HepG2 (cell line): ENCODE results near the gene DPM2. TPM values are rescaled to one million over a fixed set of nuclear protein-coding genes. Genes with fewer than 3 reads are reported as not detected.

Source experiments
- AGO2 ChIP-seq: fragments of 200-400 bp; formaldehyde crosslinking; optimal IDR thresholded peaks from 2 replicates; pipeline ENCODE3; 2017; ENCODE audit warnings: mild to moderate bottlenecking, low read depth, low read length, moderate library complexity
- ARID2 ChIP-seq: sonication (generic); formaldehyde crosslinking; IDR thresholded peaks from 2 replicates; pipeline ENCODE4 v1.8.1; 2022; ENCODE audit warnings: mild to moderate bottlenecking, missing genetic modification reagents, borderline replicate concordance
- CBX1 ChIP-seq: IDR thresholded peaks from one replicate; pipeline ENCODE4 v1.6.1; 2016; ENCODE audit warnings: antibody characterized with exemption, low read depth
- E2F2 ChIP-seq: sonication (generic); formaldehyde crosslinking; IDR thresholded peaks from 2 replicates; pipeline ENCODE4 v1.4.0; 2020; ENCODE audit warnings: missing genetic modification reagents, borderline replicate concordance
- E2F5 ChIP-seq: sonication (generic); formaldehyde crosslinking; conservative IDR thresholded peaks from 2 replicates; pipeline ENCODE4 v1.4.0; 2020; ENCODE audit warnings: missing genetic modification reagents
- FOXA1 ChIP-seq, 2 experiments: fragments of 450-650 bp in 1 of 2; sonication (generic) in 1 of 2; formaldehyde crosslinking in 1 of 2; IDR thresholded peaks; 2 replicates each; pipeline versions ENCODE4 v1.4.0 to v1.6.1; 2016 to 2020; ENCODE audit warnings: missing genetic modification reagents in 1 of 2
- FOXA3 ChIP-seq: IDR thresholded peaks from 2 replicates; pipeline ENCODE4 v1.6.1; 2016; ENCODE audit warnings: missing genetic modification reagents, missing compliant biosample characterization
- HOXD1 ChIP-seq: sonication (generic); formaldehyde crosslinking; IDR thresholded peaks from 2 replicates; pipeline ENCODE4 v1.5.0; 2020; ENCODE audit warnings: missing genetic modification reagents
- JUND ChIP-seq: sonication (generic); formaldehyde crosslinking; IDR thresholded peaks from 2 replicates; pipeline ENCODE4 v1.8.0; 2022; ENCODE audit warnings: mild to moderate bottlenecking, missing genetic modification reagents
- KAT2B ChIP-seq: fragments of 150-350 bp; IDR thresholded peaks from 2 replicates; pipeline ENCODE4 v1.6.1; 2014; ENCODE audit warnings: low read depth, low read length, borderline replicate concordance
- KLF16 ChIP-seq, 2 experiments: sonication (generic) in 1 of 2; formaldehyde crosslinking in 1 of 2; IDR thresholded peaks; 2 replicates each; pipeline versions ENCODE4 v1.6.1 to v1.8.0; 2016 to 2023; ENCODE audit warnings: missing genetic modification reagents in 2 of 2, missing compliant biosample characterization in 1 of 2
- MAFK ChIP-seq, 2 experiments: IDR thresholded peaks in 1 of 2; conservative IDR thresholded peaks in 1 of 2; 2 replicates each; pipeline ENCODE4 v1.6.1; 2011; ENCODE audit warnings: improper control_type of control experiment in 2 of 2, low read length in 2 of 2
- PHF21A ChIP-seq: sonication (generic); formaldehyde crosslinking; IDR thresholded peaks from 2 replicates; pipeline ENCODE4 v1.5.0; 2020; ENCODE audit warnings: mild to moderate bottlenecking, missing genetic modification reagents
- TCF7L2 ChIP-seq: IDR thresholded peaks from 2 replicates; pipeline ENCODE4 v1.6.1; 2011; ENCODE audit warnings: mild to moderate bottlenecking, low read depth, low read length, moderate library complexity
- ZNF18 ChIP-seq: sonication (generic); formaldehyde crosslinking; IDR thresholded peaks from 2 replicates; pipeline ENCODE4 v1.8.0; 2022; ENCODE audit warnings: mild to moderate bottlenecking, missing genetic modification reagents; ENCODE audit not compliant: insufficient replicate concordance
- ZNF446 ChIP-seq: sonication (generic); formaldehyde crosslinking; IDR thresholded peaks from 2 replicates; pipeline ENCODE4 v1.5.0; 2020; ENCODE audit warnings: mild to moderate bottlenecking, missing genetic modification reagents
- ZNF616 ChIP-seq: sonication (generic); formaldehyde crosslinking; IDR thresholded peaks from 2 replicates; pipeline ENCODE4 v1.5.0; 2020; ENCODE audit warnings: low read depth, mild to moderate bottlenecking, missing genetic modification reagents
- ZNF672 ChIP-seq: sonication (generic); formaldehyde crosslinking; IDR thresholded peaks from 2 replicates; pipeline ENCODE4 v1.8.1; 2022; ENCODE audit warnings: missing genetic modification reagents
- ZNF777 ChIP-seq: sonication (generic); formaldehyde crosslinking; IDR thresholded peaks from 2 replicates; pipeline ENCODE4 v1.4.0; 2020; ENCODE audit warnings: missing genetic modification reagents
- ZNF83 ChIP-seq: sonication (generic); formaldehyde crosslinking; IDR thresholded peaks from 2 replicates; pipeline ENCODE4 v1.4.0; 2020; ENCODE audit warnings: missing genetic modification reagents, mild to moderate bottlenecking, borderline replicate concordance
- ZSCAN22 ChIP-seq: sonication (generic); formaldehyde crosslinking; IDR thresholded peaks from 2 replicates; pipeline ENCODE4 v1.4.0; 2020; ENCODE audit warnings: mild to moderate bottlenecking, missing genetic modification reagents
- ZXDC ChIP-seq: sonication (generic); formaldehyde crosslinking; IDR thresholded peaks from 2 replicates; pipeline ENCODE4 v1.5.0; 2020; ENCODE audit warnings: mild to moderate bottlenecking, missing genetic modification reagents
- polyA plus RNA-seq, 8 experiments: library from polyadenylated mRNA; depleted of rRNA in 3 of 8; stranded (reverse) in 7 of 8; unstranded in 1 of 8; fragments of >200 nt; fragmentation: Illumina TruSeq in 4 of 8; extraction: Trizol in 4 of 8; gene quantifications; 2 replicates each; pipeline versions ENCODE4 v1.2.1 to v1.2.3, GENCODE V29; 2011 to 2016; ENCODE audit warnings: low read depth in 4 of 8, missing spikeins in 1 of 8, mixed read lengths in 1 of 8; ENCODE audit not compliant: insufficient read depth in 1 of 8
- total RNA-seq, 5 experiments: library from RNA; depleted of rRNA; stranded (reverse); fragments of >200 nt; fragmentation: Illumina TruSeq; extraction: Trizol; gene quantifications; 2 replicates each; pipeline ENCODE4 v1.2.3, GENCODE V29; 2016; ENCODE audit warnings: low read depth in 1 of 5

DPM2 gene
- total and polyA plus RNA-seq, 2 of the 13 experiments (the other 11 are each of a cell fraction or from before 2014, with no cell fraction given) = 24.8 to 35.3 TPM

- TF ChIP-seq ZXDC (CRISPR knock-in tag) = no peak
- TF ChIP-seq ZNF18 (CRISPR knock-in tag) = no peak
- no peak for TF ChIP-seq ZNF446 (CRISPR knock-in tag)
- TF ChIP-seq JUND (CRISPR knock-in tag) = peak; percentile 100
- no peak for TF ChIP-seq ZNF777
- no peak for TF ChIP-seq MAFK (conservative IDR thresholded peaks at IDR 0.05 in 1 of 2, IDR thresholded peaks at IDR 0.05 in 1 of 2; ENCODE audit: low read length in 2 of 2)
- no peak for TF ChIP-seq KAT2B
- peak; percentile 67 for TF ChIP-seq CBX1
- no peak for TF ChIP-seq ZNF616 (CRISPR knock-in tag)
- no peak for TF ChIP-seq HOXD1 (CRISPR knock-in tag)
- no peak for TF ChIP-seq ZSCAN22 (CRISPR knock-in tag)
- TF ChIP-seq FOXA3 (CRISPR knock-in tag) = peak; percentile 94
- TF ChIP-seq PHF21A (CRISPR knock-in tag) = peak; percentile 60; the same call in 1 of the 2 replicates
- TF ChIP-seq AGO2 = no peak
- TF ChIP-seq TCF7L2 = no peak
- TF ChIP-seq E2F2 (CRISPR knock-in tag) = no peak
- peak; percentile 69 for TF ChIP-seq FOXA1 (IDR thresholded peaks at IDR 0.05)
- TF ChIP-seq FOXA1 (CRISPR knock-in tag; IDR thresholded peaks at IDR 0.05) = peak; percentile 98
- no peak for TF ChIP-seq ZNF83 (CRISPR knock-in tag)
- no peak for TF ChIP-seq E2F5 (CRISPR knock-in tag)
- TF ChIP-seq ZNF672 (CRISPR knock-in tag) = no peak
- no peak for TF ChIP-seq ARID2
- TF ChIP-seq KLF16 (CRISPR knock-in tag; IDR thresholded peaks at IDR 0.05) = peak in 1 of 2 experiments; percentile 71; a peak in 1 of 4 replicates
Measured at GRCh38 chr9:127955294-127956015, 17.8 kb upstream of the DPM2 start (continued).
